ENCODE measurements around the gene KCNJ15. TPM values are rescaled to one million over a fixed set of nuclear protein-coding genes. Genes with fewer than 3 reads are reported as not detected.

KCNJ15 gene
- total RNA-seq, 1 experiment from 2014 or later, result 0.13 TPM

GRCh38 chr21:38286739-38287471, 30.1 kb downstream of the KCNJ15 start:
- Histone ChIP-seq H3K9me3 (ENCODE audit: control insufficient read depth, insufficient read depth, low read depth, low read length) (no peaks in the 10 kb centered on the region), H3K4me3 (ENCODE audit: low read depth in 2 of 2, low read length in 2 of 2) (no peak overlapping the region), H3K4me1 (ENCODE audit: control insufficient read depth, insufficient read depth, low read length) (no peaks in the 10 kb centered on the region), H3K36me3 (ENCODE audit: control insufficient read depth, insufficient read depth, low read length) (no peaks in the 10 kb centered on the region), H3K27me3 (ENCODE audit: control insufficient read depth, insufficient read depth, low read length) (no peaks in the 10 kb centered on the region), H3K27ac (ENCODE audit: low read length) (no peak overlapping the region)
- BruUV-seq (replicated peaks), result no TSS peak
- ATAC-seq (no peak), DNase-seq (ENCODE audit: low read depth, low spot score) (no peak)
- TF ChIP-seq CTCF (IDR thresholded peaks at IDR 0.05), result no peak
- no peak for TF ChIP-seq REST (IDR thresholded peaks at IDR 0.05; ENCODE audit: insufficient read depth in 1 of 2, low read depth in 2 of 2, low read length in 1 of 2)
- TF ChIP-seq POLR2AphosphoS5 (IDR thresholded peaks at IDR 0.05; ENCODE audit: low read depth, low read length), result no peak
- no peak for TF ChIP-seq TCF7L2 (IDR thresholded peaks at IDR 0.05; ENCODE audit: low read depth, low read length)
- TF ChIP-seq SIN3A (IDR thresholded peaks at IDR 0.05; ENCODE audit: borderline replicate concordance, insufficient read depth, low read depth, low read length), result no peak
- ChIA-PET POLR2A (no interaction called here), CTCF (no interaction called here)
- intact Hi-C loops (cut with micrococcal nuclease; ENCODE audit: unreplicated experiment) (no loop called here), in situ Hi-C loops (cut with HindIII; ENCODE audit: low pct_unique_long_range_greater_than_20kb, low sequenced_read_pairs) (no loop called here)

DNA sequence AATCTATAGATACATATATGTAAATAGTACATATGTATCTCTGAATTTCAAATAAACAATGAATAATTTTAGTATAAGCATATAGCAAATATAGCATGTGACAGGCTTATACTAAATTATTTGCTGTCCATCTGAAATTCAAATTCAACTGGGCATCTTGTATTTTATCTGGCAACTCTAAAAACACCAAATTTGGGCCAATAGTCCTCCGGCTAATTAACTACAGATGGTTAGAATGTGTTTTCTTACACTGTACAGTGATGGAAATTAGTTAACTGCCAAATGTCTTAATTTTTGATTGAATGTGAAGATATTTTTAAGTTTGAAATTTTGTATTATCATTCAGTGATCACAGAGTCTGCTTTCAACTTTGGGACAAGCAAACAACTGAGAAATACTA, 30.7 kb downstream of the KCNJ15 start:
- Histone ChIP-seq H3K27ac (ENCODE audit: low read length) (no peak overlapping the region), H3K4me1 (ENCODE audit: control insufficient read depth, insufficient read depth, low read length) (no peaks in the 10 kb centered on the region), H3K27me3 (ENCODE audit: control insufficient read depth, insufficient read depth, low read length) (no peaks in the 10 kb centered on the region), H3K9me3 (ENCODE audit: control insufficient read depth, insufficient read depth, low read depth, low read length) (no peaks in the 10 kb centered on the region), H3K36me3 (ENCODE audit: control insufficient read depth, insufficient read depth, low read length) (no peaks in the 10 kb centered on the region), H3K4me3 (ENCODE audit: low read depth in 2 of 2, low read length in 2 of 2) (no peak overlapping the region)
- TF ChIP-seq REST (IDR thresholded peaks at IDR 0.05; ENCODE audit: insufficient read depth in 1 of 2, low read depth in 2 of 2, low read length in 1 of 2) (no peak), CTCF (IDR thresholded peaks at IDR 0.05) (no peak), SIN3A (IDR thresholded peaks at IDR 0.05; ENCODE audit: borderline replicate concordance, insufficient read depth, low read depth, low read length) (no peak), POLR2AphosphoS5 (IDR thresholded peaks at IDR 0.05; ENCODE audit: low read depth, low read length) (no peak), TCF7L2 (IDR thresholded peaks at IDR 0.05; ENCODE audit: low read depth, low read length) (no peak)
- CTCF ChIA-PET, result no interaction called here
- no TSS peak for BruUV-seq (replicated peaks)
- POLR2A ChIA-PET, result no interaction called here
- in situ Hi-C loops (cut with HindIII; ENCODE audit: low pct_unique_long_range_greater_than_20kb, low sequenced_read_pairs), result no loop called here
- no peak for ATAC-seq
- intact Hi-C loops (cut with micrococcal nuclease; ENCODE audit: unreplicated experiment), result no loop called here
- no peak for DNase-seq (ENCODE audit: low read depth, low spot score)
